Thymus (tissue), 11 donors: Measurements from ENCODE around the gene ZNF780B. TPM values are rescaled to one million over a fixed set of nuclear protein-coding genes. Genes with fewer than 3 reads are reported as not detected.
A peak's percentile ranks its signal among the peaks of the same experiment; 100 is the strongest.

Experiments
- DNase-seq, 9 donors: peaks; one replicate each; pipeline ENCODE4 v3.0.0-alpha.2; 2013; ENCODE audit warnings: low spot score in 9 of 9, low read depth in 6 of 9, missing footprints in 1 of 9
- H3K27ac ChIP-seq, 2 donors: one replicate each; pipeline ENCODE4 v1.5.1; 2013; ENCODE audit warnings: control low read depth in 1 of 2, low read depth in 1 of 2, low read length in 1 of 2, mild to moderate bottlenecking in 1 of 2, moderate library complexity in 1 of 2
- H3K27me3 ChIP-seq, 2 donors: one replicate each; pipeline ENCODE4 v1.5.1; 2013; ENCODE audit warnings: low read length in 1 of 2; ENCODE audit not compliant: control insufficient read depth in 2 of 2, insufficient read depth in 1 of 2
- H3K36me3 ChIP-seq, 2 donors: one replicate each; pipeline ENCODE4 v1.5.1; 2013; ENCODE audit warnings: low read length in 1 of 2, mild to moderate bottlenecking in 1 of 2, moderate library complexity in 1 of 2; ENCODE audit not compliant: control insufficient read depth in 2 of 2, insufficient read depth in 2 of 2
- H3K4me1 ChIP-seq, 2 donors: one replicate each; pipeline ENCODE4 v1.5.1; 2013; ENCODE audit warnings: low read length in 2 of 2; ENCODE audit not compliant: control insufficient read depth in 2 of 2, insufficient read depth in 2 of 2
- H3K4me3 ChIP-seq, 2 donors: one replicate each; pipeline ENCODE4 v1.5.1; 2013; ENCODE audit warnings: low read length in 2 of 2, control low read depth in 1 of 2, mild to moderate bottlenecking in 1 of 2
- H3K9me3 ChIP-seq, 2 donors: one replicate each; pipeline ENCODE4 v1.5.1; 2013; ENCODE audit warnings: low read length in 1 of 2, mild to moderate bottlenecking in 1 of 2; ENCODE audit not compliant: control insufficient read depth in 2 of 2, insufficient read depth in 1 of 2
- WGBS: extraction: QIAGEN DNeasy Blood & Tissue Kit; methylation state at CpG from one replicate; pipeline ENCODE4 v1.1.7; 2013; 5-methylcytosine and 5-hydroxymethylcytosine counted together
- polyA plus RNA-seq: library from polyadenylated mRNA; stranded (reverse); fragments of 200-250 nt; gene quantifications from one replicate; pipeline ENCODE4 v1.2.3, GENCODE V29; 2013
- total RNA-seq: library from RNA; stranded (reverse); fragments of 120-200 nt; gene quantifications from one replicate; pipeline ENCODE4 v1.2.4, GENCODE V29; 2013
- donor health status: healthy.

Gene ZNF780B
- total and polyA plus RNA-seq, 2 donors, result 10.7 to 12.4 TPM

DNA sequence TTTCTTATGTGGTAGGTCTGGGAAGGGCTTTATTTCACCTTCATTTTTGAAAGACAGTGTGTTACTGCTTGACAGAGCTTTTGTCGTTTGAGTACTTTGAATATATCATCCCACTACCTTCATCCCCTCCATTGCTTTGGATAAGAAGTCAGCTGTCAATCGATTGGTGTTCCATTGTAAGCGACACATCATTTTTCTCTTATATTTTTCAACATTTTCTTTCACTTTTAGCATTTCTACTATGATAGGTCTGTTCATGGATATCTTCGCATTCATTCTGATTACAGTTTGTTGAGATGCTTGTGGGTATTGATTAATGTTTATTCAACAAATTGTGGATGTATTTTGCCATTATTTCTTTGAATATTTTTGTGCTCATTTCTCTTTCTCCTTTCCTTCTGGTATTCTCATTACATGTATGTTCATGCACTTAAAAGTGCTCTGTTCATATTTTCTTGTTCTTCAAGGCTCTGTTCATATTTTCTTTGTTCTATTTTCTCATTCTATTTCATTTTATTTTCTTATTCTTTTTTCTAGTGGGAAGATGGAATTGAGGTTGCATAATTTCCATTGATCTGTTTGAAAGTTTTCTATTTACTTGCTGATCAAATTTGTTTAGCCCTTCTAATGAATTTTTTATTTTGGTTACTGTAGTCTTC is 30.0 kb downstream of the ZNF780B start:
- no peak overlapping the region for H3K4me3 ChIP-seq
- H3K36me3 ChIP-seq, result no peaks in the 10 kb centered on the region
- peaks cover 7 to 27% of the 10 kb centered on the region in 2 donors for H3K9me3 ChIP-seq
- H3K4me1 ChIP-seq, result no peaks in the 10 kb centered on the region
- DNase-seq, result no peak
- H3K27me3 ChIP-seq, result no peaks in the 10 kb centered on the region
- H3K27ac ChIP-seq, result no peak overlapping the region
- WGBS, result 97% methylated on average over 4 of the region's 4 CpGs

DNA sequence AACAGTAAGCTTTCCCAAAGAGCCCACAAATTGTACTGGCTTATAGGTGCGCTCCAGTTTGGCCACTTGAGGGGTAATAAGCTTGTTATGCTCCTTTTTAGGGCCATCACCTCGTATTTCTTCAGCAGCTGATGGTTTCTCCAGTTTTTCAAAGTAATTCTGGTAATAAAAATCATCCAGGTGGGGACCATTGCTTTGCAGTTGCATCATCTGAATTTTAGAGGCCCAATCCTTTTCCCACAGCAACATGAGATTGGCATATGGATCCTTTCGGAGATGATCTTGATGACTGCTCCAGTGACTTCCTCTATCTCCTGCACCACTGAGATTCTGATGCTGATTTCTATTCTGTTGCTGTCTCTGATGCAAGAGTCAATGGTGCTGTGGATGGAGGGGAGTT is 32.1 kb downstream of the ZNF780B start:
- no peak overlapping the region for H3K4me3 ChIP-seq
- no peaks in the 10 kb centered on the region for H3K36me3 ChIP-seq
- H3K9me3 ChIP-seq, result peaks cover 5 to 22% of the 10 kb centered on the region in 2 donors
- 91% methylated on average over 3 of the region's 3 CpGs for WGBS
- H3K4me1 ChIP-seq, result no peaks in the 10 kb centered on the region
- no peak for DNase-seq
- no peaks in the 10 kb centered on the region for H3K27me3 ChIP-seq
- H3K27ac ChIP-seq, result no peak overlapping the region

DNA sequence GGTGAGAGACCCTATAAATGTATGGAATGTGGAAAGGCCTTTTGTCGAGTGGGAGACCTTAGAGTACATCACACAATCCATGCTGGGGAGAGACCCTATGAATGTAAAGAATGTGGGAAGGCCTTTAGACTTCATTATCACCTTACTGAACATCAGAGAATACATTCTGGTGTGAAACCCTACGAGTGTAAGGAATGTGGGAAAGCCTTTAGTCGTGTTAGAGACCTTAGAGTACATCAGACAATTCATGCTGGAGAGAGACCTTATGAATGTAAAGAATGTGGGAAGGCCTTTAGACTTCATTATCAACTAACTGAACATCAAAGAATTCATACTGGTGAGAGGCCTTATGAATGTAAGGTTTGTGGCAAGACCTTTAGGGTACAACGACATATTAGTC is 42.0 kb downstream of the ZNF780B start:
- Histone ChIP-seq H3K27me3 (no peaks in the 10 kb centered on the region), H3K4me3 (no peak overlapping the region), H3K36me3 (peaks cover 4 to 16% of the 10 kb centered on the region in 2 donors), H3K27ac (no peak overlapping the region), H3K4me1 (no peaks in the 10 kb centered on the region), H3K9me3 (peaks cover 3 to 7% of the 10 kb centered on the region in 2 donors)
- no peak for DNase-seq
- 98% methylated on average over 4 of the region's 4 CpGs for WGBS

GRCh38 chr19:40009674-40010073 is 46.4 kb downstream of the ZNF780B start:
- DNase-seq, result no peak
- Histone ChIP-seq H3K4me3 (no peak overlapping the region), H3K27ac (no peak overlapping the region), H3K4me1 (no peaks in the 10 kb centered on the region), H3K9me3 (peaks cover 0 to 2% of the 10 kb centered on the region in 2 donors), H3K27me3 (no peaks in the 10 kb centered on the region), H3K36me3 (peaks cover 23 to 35% of the 10 kb centered on the region in 2 donors)

DNA sequence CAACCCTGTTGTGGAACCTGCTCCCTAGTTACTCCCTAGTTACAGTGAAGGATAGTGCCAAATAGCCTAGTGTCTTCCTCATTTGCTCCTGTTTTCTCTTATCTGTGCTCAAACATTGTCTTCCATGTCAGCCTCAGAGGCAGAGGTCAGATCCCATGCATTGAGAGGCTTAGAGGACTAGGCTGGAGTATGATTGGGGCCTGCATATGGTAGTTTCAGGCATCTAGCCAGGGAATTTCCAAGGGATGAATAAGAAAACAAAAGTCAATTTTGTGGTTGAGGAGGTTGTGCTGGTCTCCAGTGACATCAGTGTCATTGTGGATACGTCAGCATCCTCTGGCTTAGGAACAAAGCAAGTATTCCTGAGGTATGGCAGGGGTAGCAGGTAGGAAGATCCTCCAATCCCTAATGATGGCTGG is 49.7 kb downstream of the ZNF780B start:
- H3K4me1 ChIP-seq, result no peaks in the 10 kb centered on the region
- WGBS, result 88% methylated on average over 1 of the region's 1 CpG
- DNase-seq, result peak in 1 of 9 donors; percentile 0
- H3K36me3 ChIP-seq, result peaks cover 19 to 20% of the 10 kb centered on the region in 2 donors
- no peaks in the 10 kb centered on the region for H3K27me3 ChIP-seq
- H3K9me3 ChIP-seq, result no peaks in the 10 kb centered on the region
- H3K27ac ChIP-seq, result no peak overlapping the region
- H3K4me3 ChIP-seq, result no peak overlapping the region

- 97% methylated on average over 4 of the region's 4 CpGs for WGBS
- H3K4me1 ChIP-seq, result no peaks in the 10 kb centered on the region
- H3K4me3 ChIP-seq, result no peak overlapping the region
- no peak overlapping the region for H3K27ac ChIP-seq
- no peaks in the 10 kb centered on the region for H3K9me3 ChIP-seq
- peaks cover 19 to 20% of the 10 kb centered on the region in 2 donors for H3K36me3 ChIP-seq
- H3K27me3 ChIP-seq, result no peaks in the 10 kb centered on the region
- no peak for DNase-seq
Measured at GRCh38 chr19:40005691-40006272, 50.2 kb downstream of the ZNF780B start.

DNA sequence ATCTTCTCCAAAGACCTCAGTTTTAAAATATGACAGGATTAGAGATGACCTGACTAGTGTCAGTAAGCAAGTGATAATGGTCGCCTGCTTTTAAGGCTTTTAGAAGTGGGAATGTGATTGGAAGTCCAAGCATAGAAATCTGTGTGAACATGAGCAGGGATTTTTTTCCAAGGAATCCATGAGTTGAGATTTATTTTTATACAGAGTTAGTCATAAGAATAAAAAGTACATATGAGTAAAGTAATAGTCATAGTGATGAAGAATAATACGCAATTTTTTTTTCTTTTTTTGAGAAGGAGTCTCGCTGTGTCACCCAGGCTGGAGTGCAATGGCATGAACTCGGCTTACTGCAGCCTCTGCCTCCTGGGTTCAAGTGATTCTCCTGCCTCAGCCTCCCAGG is 57.5 kb downstream of the ZNF780B start:
- WGBS, result over 99% methylated on average over 4 of the region's 4 CpGs
- peaks cover 3 to 7% of the 10 kb centered on the region in 2 donors for H3K9me3 ChIP-seq
- no peaks in the 10 kb centered on the region for H3K36me3 ChIP-seq
- no peak overlapping the region for H3K27ac ChIP-seq
- peaks cover 3 to 13% of the 10 kb centered on the region in 2 donors for H3K4me1 ChIP-seq
- DNase-seq, result no peak
- no peak overlapping the region for H3K4me3 ChIP-seq
- H3K27me3 ChIP-seq, result no peaks in the 10 kb centered on the region

- WGBS, result 74% methylated on average over 5 of the region's 5 CpGs
- DNase-seq, result peak in 3 of 9 donors; percentile 2 to 12 (median 8)
Measured at GRCh38 chr19:39997638-39998216, 58.3 kb downstream of the ZNF780B start.

More at GRCh38 chr19:39997638-39998216, 58.3 kb downstream of the ZNF780B start:
- H3K9me3 ChIP-seq, result peaks cover 3 to 8% of the 10 kb centered on the region in 2 donors
- peak overlapping the region in 1 of 2 donors; percentile 78 for H3K27ac ChIP-seq
- peak overlapping the region; percentile 83 to 89 for H3K4me3 ChIP-seq
- H3K27me3 ChIP-seq, result no peaks in the 10 kb centered on the region
- H3K4me1 ChIP-seq, result peaks cover 3 to 13% of the 10 kb centered on the region in 2 donors
- no peaks in the 10 kb centered on the region for H3K36me3 ChIP-seq
